K562 treated with DMSO at 1 percent for 12 hours (cell line): ENCODE data around the gene YWHAE. TPM values are rescaled to one million over a fixed set of nuclear protein-coding genes. Genes with fewer than 3 reads are reported as not detected.

Experiments used
- total RNA-seq: library from RNA; unstranded; fragments of 300-600 nt; gene quantifications from 2 replicates; pipeline ENCODE4 v1.2.3, GENCODE V29; 2022; ENCODE audit not compliant: insufficient read depth

YWHAE gene
- 149 and 227 TPM in 2 replicates for total RNA-seq

DNA sequence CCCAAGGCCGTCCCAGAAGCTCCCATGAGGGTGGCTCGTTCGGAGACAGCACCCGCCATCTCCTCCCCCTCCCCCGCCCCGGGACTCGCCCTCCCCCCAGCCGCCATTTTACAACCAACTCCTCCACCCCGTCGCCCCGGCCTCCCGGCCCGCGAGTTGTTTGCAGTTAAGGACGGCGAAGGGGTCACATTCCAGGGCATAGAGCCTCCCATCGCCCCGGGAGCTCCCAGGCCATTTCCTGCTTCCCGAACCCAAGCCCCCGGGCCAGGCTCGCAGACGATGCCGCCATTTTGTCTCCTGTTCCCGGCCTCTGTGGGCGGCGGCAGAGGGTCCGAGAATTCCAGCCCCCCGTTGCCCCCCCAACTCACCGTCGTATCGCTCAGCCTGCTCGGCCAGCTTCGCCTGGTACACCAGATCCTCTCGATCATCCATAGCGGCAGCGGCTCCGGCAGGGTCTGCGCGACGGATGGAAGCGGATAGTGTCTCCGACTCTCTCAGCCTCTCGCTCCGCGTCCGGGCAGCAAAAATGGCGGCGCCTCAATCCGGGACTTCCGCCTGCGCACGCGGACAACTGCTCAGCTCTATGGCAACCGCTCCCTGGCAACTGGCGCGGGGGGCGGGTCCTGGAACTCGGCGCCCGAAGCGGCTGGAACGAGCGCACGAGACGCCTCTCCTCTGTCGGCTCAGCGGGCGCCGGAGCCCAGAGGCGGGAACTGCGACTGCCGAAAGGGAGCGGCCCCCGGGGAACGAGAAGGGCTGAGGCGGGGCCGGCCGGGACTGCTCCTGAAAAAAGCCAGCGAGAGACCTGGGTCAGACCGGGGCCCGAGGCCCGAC, at the start of gene YWHAE:
Gene YWHAE (minus strand): TSS at position 544 of the 834 bp plus-strand sequence. CDS start 112 bp downstream, at position 432.

Other genes starting within 250 kb of the YWHAE start
- gene ABR, start 220.2 kb downstream of the YWHAE start, total RNA-seq: 0.83 and 2.8 TPM in 2 replicates
- not detected in 2 replicates for gene BHLHA9, start 129.8 kb downstream of the YWHAE start, total RNA-seq
- not detected in 2 replicates for gene TRARG1, start 120.6 kb downstream of the YWHAE start, total RNA-seq
- 12.9 and 28.0 TPM in 2 replicates for gene CRK, start 56.0 kb upstream of the YWHAE start, total RNA-seq
- 13.4 and 33.3 TPM in 2 replicates for gene MYO1C, start 92.5 kb upstream of the YWHAE start, total RNA-seq
- 29.7 and 35.1 TPM in 2 replicates for gene INPP5K, start 116.4 kb upstream of the YWHAE start, total RNA-seq
- gene PITPNA, start 162.6 kb upstream of the YWHAE start, total RNA-seq: 17.3 and 40.3 TPM in 2 replicates
- gene SLC43A2, start 228.6 kb upstream of the YWHAE start, total RNA-seq: 3.5 and 3.6 TPM in 2 replicates
- 3.1 and 4.3 TPM in 2 replicates for gene SCARF1, start 245.5 kb upstream of the YWHAE start, total RNA-seq
- gene RILP, start 249.6 kb upstream of the YWHAE start, total RNA-seq: 36.3 and 50.8 TPM in 2 replicates